Heart left ventricle (tissue), 13 donors: ENCODE measurements around the gene RPS6KA5.

Experiments used
- CTCF ChIP-seq, 12 donors: fragments of 200-600 bp; sonication (generic) in 4 of 12; IDR thresholded peaks; one replicate each; pipeline versions ENCODE4 v1.5.0 to v1.8.0; 2018 to 2022; ENCODE audit warnings: antibody characterized with exemption in 12 of 12, mild to moderate bottlenecking in 5 of 12
- POLR2A ChIP-seq, 2 donors: fragments of 450-650 bp; IDR thresholded peaks; one replicate each; pipeline ENCODE4 v1.6.1; 2017; ENCODE audit warnings: antibody characterized with exemption in 2 of 2, mild to moderate bottlenecking in 2 of 2, moderate library complexity in 2 of 2
- donor health status: ischemic (EF 13 %, LVEDD 7.1; RV severe dilation, severe dysfunction).
- donor health status: DM: no; HTN: yes; CAD: no.
- donor health status: DM: no; HTN: no; CAD: no.
- donor health status: ischemic (EF 25% LVEDD 6.9; RV normal size, moderate dysfunction).
- donor health status: ischemic (EF 25% LVEDD 5.7; RV mildly dilated, moderate dysfunction).
- donor health status: ischemic (EF 35%, LVEDD 5.7; RV mildly dilated, moderate dysfunction).
- donor health status: nonischemic (EF 11% LVEDD 7.7; RV severe dilation, severe dysfunction).
- donor health status: DM: yes; HTN: yes; CAD: no.
- donor health status: PGD.
- donor health status: ischemic (EF 29% LVEDD 5.4; RV normal size, mild dysfunction).
- donor health status: nonischemic (EF 23%, LVEDD 6.1; RV moderate dilation, normal function).

- TF ChIP-seq CTCF (IDR thresholded peaks at IDR 0.05) (no peak), POLR2A (IDR thresholded peaks at IDR 0.05) (no peak)
Observed at GRCh38 chr14:91067186-91067585, 6.7 kb upstream of the RPS6KA5 start.
